NCI-H1694 (cell line): ENCODE data around the gene OR6F1.
"Not testable (repeated sequence)": the region's sequence is repeated elsewhere in the genome, so short reads cannot be mapped to it uniquely, and the experiment has no call there.

ENCODE experiments used
- DNase-seq: peaks from one replicate; lab custom pipeline; 2025; lab: John Stamatoyannopoulos, UW

Gene OR6F1

GRCh38 chr1:247716546-247716945, at the start of gene OR6F1:
Gene OR6F1, minus strand, starts transcription at chr1:247716646. Its CDS starts 3,891 bp downstream, at chr1:247712755.
- no peak for DNase-seq

- no peak for DNase-seq
Measured at GRCh38 chr1:247760456-247760855, 44.0 kb upstream of the OR6F1 start, which contains the start of gene OR1C1. Gene OR1C1, minus strand, starts transcription at chr1:247760556. Its CDS starts 2,150 bp downstream, at chr1:247758406.

GRCh38 chr1:247754311-247754710, 37.9 kb upstream of the OR6F1 start:
- DNase-seq, result not testable (repeated sequence)

- DNase-seq, result no peak
Measured at GRCh38 chr1:247749870-247750269, 33.4 kb upstream of the OR6F1 start.

- DNase-seq, result no peak
Measured at GRCh38 chr1:247748041-247748440, 31.6 kb upstream of the OR6F1 start, which contains the start of gene OR14A2. Gene OR14A2, minus strand, starts transcription at chr1:247748141.

- DNase-seq, result no peak
Measured at GRCh38 chr1:247747616-247748015, 31.2 kb upstream of the OR6F1 start.

GRCh38 chr1:247746391-247746935, 30.0 kb upstream of the OR6F1 start:
- DNase-seq, result no peak

GRCh38 chr1:247742215-247742760, 25.8 kb upstream of the OR6F1 start:
- DNase-seq, result not testable (repeated sequence)

- DNase-seq, result no peak
Measured at GRCh38 chr1:247741756-247742155, 25.3 kb upstream of the OR6F1 start.

GRCh38 chr1:247740721-247741120, 24.3 kb upstream of the OR6F1 start:
- no peak for DNase-seq

- DNase-seq, result no peak
Measured at GRCh38 chr1:247738315-247738714, 21.9 kb upstream of the OR6F1 start, which contains the start of gene OR14K1. Gene OR14K1, plus strand, starts transcription at chr1:247738615. Its CDS starts 0 bp downstream, at chr1:247738615.

GRCh38 chr1:247721222-247721621, 4.8 kb upstream of the OR6F1 start:
- DNase-seq, result no peak

GRCh38 chr1:247713753-247714152, 2.7 kb downstream of the OR6F1 start:
- no peak for DNase-seq

GRCh38 chr1:247710681-247711080, 5.8 kb downstream of the OR6F1 start:
- not testable (repeated sequence) for DNase-seq

GRCh38 chr1:247701338-247701737, 15.1 kb downstream of the OR6F1 start:
- DNase-seq, result no peak

- peak; percentile 50 for DNase-seq
Measured at GRCh38 chr1:247681288-247681897, 35.1 kb downstream of the OR6F1 start.

- DNase-seq, result no peak
Measured at GRCh38 chr1:247680171-247680570, 36.3 kb downstream of the OR6F1 start.

GRCh38 chr1:247679639-247680038, 36.8 kb downstream of the OR6F1 start, which contains the start of gene OR13G1:
Gene OR13G1, minus strand, starts transcription at chr1:247679739. Its CDS starts 6,698 bp downstream, at chr1:247673041.
- no peak for DNase-seq

- no peak for DNase-seq
Measured at GRCh38 chr1:247669225-247669624, 47.2 kb downstream of the OR6F1 start.
